Hematopoietic multipotent progenitor cell treated with erythropoietin and hydrocortisone succinate and interleukin-3 and kit ligand, for 15 days (in vitro differentiated cells): ENCODE results near the gene FBXO34.
"Not testable (repeated sequence)": the region's sequence is repeated elsewhere in the genome, so short reads cannot be mapped to it uniquely, and the experiment has no call there.

Source experiments
- DNase-seq: peaks from one replicate; pipeline ENCODE4 v3.0.0-alpha.2; 2015; ENCODE audit warnings: low spot score

FBXO34 gene

DNA sequence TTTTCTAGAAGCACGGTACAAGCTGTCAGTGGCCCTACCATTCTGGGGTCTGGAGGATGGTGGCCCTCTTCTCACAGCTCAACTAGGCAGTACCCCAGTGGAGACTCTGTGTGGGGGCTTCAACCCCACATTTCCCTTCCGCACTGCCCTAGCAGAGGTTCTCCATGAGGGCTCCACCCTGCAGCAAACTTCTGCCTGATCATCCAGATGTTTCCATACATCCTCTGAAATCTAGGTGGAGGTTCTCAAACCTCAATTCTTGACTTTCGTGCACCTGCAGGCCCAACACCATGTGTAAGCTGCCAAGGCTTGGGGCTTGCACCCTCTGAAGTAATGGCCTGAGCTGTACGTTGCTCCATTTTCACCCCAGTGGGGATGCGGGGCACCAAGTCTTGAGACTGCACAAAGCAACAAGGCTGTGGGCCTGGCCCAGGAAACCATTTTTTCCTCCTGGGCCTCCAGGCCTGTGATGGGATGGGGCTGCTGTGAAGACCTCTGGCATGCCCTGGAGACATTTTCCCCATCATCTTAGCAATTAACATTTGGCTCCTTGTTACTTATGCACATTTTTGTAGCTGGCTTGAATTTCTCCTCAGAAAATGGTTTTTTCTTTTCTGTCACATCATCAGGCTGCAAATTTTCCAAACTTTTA is 41.3 kb downstream of the FBXO34 start:
- DNase-seq: not testable (repeated sequence)

GRCh38 chr14:55313480-55313879 is 42.3 kb downstream of the FBXO34 start:
- no peak for DNase-seq

GRCh38 chr14:55314449-55314848 is 43.2 kb downstream of the FBXO34 start:
- no peak for DNase-seq

DNA sequence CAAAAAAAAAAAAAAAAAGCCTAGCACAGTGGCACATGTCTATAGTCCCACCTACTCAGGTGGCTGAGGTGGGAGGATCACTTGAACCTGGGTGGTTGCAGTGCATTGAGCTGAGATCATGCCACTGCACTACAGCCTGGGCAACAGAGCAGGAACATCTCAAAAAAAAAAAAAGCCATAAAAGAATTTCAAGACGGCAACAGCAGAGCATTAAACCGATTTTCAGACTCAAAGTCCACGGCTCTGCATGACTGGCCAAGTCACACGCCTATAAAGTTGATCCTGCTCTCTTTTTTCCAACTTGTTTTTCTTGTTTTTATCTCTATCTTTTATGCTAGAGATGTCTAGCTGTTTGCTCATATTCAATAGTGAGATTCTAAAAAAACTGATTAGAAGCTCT is 45.3 kb downstream of the FBXO34 start:
- DNase-seq: no peak

DNA sequence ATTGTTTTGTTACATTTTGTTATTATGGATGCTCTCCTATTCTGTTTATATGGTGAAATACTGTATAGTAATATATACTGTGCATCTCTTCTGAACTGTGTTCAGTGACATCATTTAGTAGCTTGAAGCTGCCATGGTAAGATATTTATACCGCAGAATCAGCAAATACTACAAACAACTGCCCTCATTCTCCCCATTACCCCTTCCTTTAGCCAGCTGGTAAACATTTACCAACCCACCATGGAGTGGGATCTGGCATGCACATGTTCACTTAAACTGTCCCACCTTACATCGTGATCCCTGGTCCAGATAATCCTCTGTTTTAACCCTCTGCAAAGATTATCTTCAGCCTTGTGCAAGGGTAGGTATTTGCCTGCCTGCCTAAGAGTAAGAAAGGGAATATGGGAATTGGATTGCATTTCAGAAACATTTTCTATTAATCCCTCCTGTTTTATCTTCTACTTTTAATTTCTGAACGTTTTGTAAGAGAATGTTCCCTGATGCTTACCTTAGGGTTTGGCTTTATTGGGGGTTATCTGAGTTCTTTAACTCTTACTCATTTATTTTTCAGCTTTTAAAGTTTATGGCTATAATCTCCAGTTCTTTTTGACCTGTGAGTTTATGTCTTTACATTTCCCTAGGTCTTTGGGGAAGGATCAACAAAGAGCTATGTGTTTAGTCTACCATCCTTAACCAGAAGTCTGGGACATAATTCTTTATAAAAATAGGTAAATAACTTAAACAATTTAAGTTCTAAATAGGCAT is 46.5 kb downstream of the FBXO34 start:
- no peak for DNase-seq

DNA sequence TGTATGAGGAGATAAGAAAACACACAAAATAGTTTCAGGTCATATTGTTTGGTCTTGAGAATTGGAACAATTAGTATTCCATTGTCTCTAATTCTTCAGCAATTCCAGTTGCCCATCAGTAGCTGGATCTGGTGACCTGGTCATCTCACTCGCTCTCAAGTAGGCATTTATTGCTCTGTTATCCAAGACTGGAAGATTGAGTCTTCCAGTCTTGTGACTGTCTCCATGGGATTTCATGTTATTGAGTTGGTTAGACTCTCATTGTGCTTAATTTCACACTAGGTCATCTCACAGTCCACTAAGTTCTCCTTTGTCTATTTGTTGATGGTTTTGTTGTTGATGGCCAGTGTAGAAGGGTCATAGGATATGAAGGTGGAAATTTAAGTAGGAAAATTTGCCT is 47.5 kb downstream of the FBXO34 start:
- DNase-seq: no peak

GRCh38 chr14:55323910-55324309 is 52.7 kb downstream of the FBXO34 start:
- no peak for DNase-seq

- DNase-seq: no peak
Measured at GRCh38 chr14:55324812-55325211, 53.6 kb downstream of the FBXO34 start.

- no peak for DNase-seq
Measured at GRCh38 chr14:55327179-55327578, 56.0 kb downstream of the FBXO34 start.

GRCh38 chr14:55328317-55328716 is 57.1 kb downstream of the FBXO34 start:
- no peak for DNase-seq

- no peak for DNase-seq
Measured at GRCh38 chr14:55329999-55330710, 58.9 kb downstream of the FBXO34 start.

DNA sequence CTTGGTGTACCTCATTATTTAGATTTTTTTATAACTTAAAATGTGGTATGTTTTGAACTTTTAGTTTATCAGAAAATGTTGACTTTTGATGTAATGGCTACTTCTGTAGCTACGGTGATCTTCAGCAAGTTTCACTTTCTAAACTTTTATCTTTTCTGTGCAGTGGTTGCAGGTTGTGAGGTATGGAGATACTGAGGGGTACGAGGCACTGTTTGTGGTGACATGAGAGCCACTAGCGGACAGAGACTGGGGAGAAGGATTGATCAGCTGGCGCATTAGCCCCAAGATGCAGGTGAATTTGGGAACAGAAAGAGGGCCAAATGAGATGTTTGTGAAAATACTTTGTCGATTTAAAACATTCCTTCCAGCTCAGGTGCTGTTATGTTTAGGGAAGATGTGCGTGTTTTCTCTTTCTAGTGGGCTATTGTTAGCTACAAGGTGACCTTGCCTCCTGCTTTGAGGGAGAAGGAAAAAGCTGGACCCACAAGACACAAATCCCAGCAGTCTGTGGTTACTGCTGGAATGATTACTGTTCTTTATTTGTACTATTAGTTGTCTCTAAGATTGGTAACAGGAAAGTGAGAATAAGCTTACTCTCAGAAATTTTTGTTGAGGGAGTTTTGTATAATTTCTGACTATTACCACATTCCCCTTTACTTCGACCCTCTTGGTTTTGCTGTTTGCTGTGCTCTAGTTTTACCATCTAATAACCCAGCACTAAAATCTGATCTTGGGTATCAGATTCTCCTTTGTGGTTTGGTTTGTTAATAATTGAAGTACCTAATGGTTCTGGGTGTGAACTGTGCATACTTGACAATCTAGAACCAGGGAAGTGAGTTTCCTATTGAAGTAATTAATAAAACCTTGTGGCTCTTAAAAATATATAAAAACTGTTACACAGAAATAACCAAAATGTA is 61.7 kb downstream of the FBXO34 start:
- peak; percentile 87 for DNase-seq

DNA sequence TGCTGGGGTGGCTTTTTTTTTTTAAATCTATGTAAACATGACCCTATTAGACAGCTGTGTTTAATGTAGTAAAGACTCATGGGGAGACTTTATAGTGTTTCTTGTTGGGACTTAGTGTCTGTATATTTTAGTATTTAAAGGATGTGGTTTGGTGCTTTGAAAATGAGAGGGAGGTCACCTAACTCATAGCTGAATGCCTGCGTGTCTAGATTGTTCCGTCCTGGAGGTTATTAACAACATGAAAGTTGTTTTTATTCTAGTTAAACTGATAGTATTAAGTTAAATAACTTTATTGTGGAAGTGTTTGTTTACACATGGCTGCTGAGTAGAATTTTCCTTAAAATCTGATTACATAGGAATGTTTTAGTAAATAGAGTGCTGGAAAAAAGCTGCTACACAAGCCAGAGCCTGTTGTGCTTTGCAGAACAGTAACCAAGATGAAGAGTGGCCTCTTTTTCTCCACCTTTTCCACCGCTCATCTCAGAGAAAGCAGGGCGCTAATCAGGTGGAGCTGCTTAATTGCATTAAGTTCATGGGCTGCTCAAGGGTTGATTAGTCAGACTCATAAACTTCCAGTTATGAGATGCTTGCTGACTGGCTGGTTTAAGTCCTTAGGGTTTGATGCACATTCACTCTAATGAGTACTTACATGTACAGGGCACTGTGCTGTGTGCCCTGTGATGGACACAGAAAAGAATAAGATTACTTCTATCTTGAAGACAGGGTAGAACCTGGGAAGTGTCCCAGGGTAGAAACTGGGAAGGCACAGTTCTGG is 62.7 kb downstream of the FBXO34 start:
- DNase-seq: peak; percentile 58

- DNase-seq: no peak
Measured at GRCh38 chr14:55336162-55336561, 64.9 kb downstream of the FBXO34 start.

GRCh38 chr14:55336691-55337090 is 65.5 kb downstream of the FBXO34 start:
- no peak for DNase-seq

GRCh38 chr14:55339770-55340169 is 68.5 kb downstream of the FBXO34 start:
- DNase-seq: no peak

GRCh38 chr14:55340482-55340881 is 69.3 kb downstream of the FBXO34 start:
- no peak for DNase-seq

DNA sequence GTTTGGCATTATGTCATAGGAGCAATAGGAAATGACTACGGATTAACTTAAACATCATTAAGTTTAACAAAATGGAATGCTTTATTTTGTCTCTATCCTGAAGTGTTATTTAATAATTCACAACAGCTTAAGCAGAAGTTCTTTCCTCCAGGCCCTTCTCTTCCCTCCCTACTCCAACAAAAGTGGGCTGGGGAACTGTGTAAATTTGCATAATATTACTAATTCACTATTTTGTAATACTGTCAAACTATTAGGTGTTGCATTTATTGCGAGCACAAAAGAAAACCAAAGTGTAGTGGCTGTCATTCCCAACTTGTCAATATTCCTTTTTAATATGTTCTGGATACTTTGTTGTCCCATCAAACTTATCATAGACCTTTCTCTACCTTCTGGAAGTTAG is 70.6 kb downstream of the FBXO34 start:
- DNase-seq: no peak

DNA sequence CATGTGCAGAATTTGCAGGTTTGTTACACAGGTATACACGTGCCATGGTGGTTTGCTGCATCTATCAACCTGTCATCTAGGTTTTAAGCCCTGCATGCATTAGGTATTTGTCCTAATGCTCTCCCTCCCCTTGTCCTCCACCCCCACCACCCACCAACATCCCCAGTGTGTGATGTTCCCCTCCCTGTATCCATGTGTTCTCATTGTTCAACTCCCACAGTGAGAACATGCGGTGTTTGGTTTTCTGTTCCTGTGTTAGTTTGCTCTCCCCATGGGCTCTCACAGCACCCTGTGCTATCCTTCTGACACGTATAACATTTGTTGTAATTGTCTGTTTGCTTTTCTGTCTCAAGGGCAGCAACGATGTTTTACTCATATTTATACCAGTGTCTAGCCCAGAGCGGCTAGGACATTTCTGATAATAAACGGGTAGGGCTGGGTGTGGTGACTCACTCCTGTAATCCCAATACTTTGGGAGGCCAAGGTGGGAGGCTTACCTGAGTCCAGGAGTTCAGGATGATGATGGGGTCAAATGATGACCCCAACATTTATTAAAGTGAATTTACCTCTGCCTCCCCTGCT is 73.5 kb downstream of the FBXO34 start:
- not testable (repeated sequence) for DNase-seq

DNA sequence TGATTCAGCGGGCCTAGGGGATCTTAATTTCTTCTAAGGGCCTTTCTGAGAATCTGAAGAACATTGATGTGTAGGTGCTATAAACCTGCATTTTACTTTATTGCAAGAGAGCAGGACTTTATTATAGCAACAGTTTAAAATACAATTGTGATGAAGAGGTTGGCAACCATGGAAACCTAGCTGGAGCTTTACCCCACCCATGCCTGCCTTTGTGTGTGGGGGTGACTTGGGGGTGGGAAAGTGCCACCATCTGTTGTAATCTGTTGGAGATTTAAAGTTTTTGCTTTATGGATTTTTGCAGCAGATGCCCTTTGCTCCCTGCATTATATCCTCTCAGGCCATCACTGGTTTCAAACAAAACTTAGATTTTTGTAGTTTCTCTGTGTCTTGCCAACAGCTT is 75.8 kb downstream of the FBXO34 start:
- DNase-seq: no peak

DNA sequence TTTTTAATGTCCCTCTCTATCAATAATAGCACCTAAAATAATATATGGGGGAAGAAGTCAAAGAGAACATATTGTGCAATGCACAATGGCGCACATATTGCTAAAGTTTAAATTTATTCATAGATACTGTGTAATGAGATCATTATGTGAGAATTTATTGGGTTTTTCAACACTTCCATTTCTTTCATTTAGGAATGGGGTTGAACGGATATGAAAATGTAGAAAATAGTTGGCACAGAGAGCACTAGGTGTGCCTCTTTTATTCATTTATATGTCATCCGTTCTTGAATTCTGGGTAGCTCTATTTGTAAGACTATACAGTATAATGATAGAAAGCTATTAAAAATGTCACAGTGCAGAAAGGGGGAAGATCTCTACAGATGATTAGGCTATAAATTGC is 76.5 kb downstream of the FBXO34 start:
- no peak for DNase-seq
